KMS-11 (cell line): ENCODE results near the gene RAI14.

ENCODE experiments used
- H2AFZ ChIP-seq: fragments of 200-600 bp; sonication (generic); 2 replicates; pipeline ENCODE4 v1.6.1; 2016; ENCODE audit warnings: antibody characterized with exemption, mixed run types, low read depth
- H3K27ac ChIP-seq: fragments of 200-600 bp; sonication (generic); 2 replicates; pipeline ENCODE4 v1.6.1; 2016; ENCODE audit warnings: mild to moderate bottlenecking, mixed run types
- H3K27me3 ChIP-seq: fragments of 200-600 bp; sonication (generic); 2 replicates; pipeline ENCODE4 v1.6.1; 2017; ENCODE audit warnings: mild to moderate bottlenecking, low read depth, mixed run types, moderate library complexity; ENCODE audit not compliant: insufficient read depth
- H3K36me3 ChIP-seq: fragments of 200-600 bp; sonication (generic); 2 replicates; pipeline ENCODE4 v1.6.1; 2017; ENCODE audit warnings: mild to moderate bottlenecking, mixed run types; ENCODE audit not compliant: insufficient read depth
- H3K4me1 ChIP-seq: fragments of 200-600 bp; sonication (generic); 2 replicates; pipeline ENCODE4 v1.6.1; 2016; ENCODE audit warnings: mild to moderate bottlenecking, low read depth, mixed run types; ENCODE audit not compliant: poor library complexity, severe bottlenecking
- H3K4me2 ChIP-seq: fragments of 200-600 bp; sonication (generic); 2 replicates; pipeline ENCODE4 v1.7.0; 2016; ENCODE audit warnings: mild to moderate bottlenecking, mixed run types
- H3K4me3 ChIP-seq: fragments of 200-600 bp; sonication (generic); IDR thresholded peaks from 2 replicates; pipeline ENCODE4 v1.6.1; 2017; ENCODE audit warnings: low read depth, low read length, mixed read lengths; ENCODE audit not compliant: insufficient read depth
- H3K79me2 ChIP-seq: fragments of 200-600 bp; sonication (generic); 2 replicates; pipeline ENCODE4 v1.6.1; 2016; ENCODE audit warnings: low read depth, mixed run types; ENCODE audit not compliant: insufficient read depth
- H3K9ac ChIP-seq: fragments of 200-600 bp; sonication (generic); 2 replicates; pipeline ENCODE4 v1.6.1; 2016; ENCODE audit warnings: mild to moderate bottlenecking, mixed run types
- H4K20me1 ChIP-seq: fragments of 200-600 bp; sonication (generic); 2 replicates; pipeline ENCODE4 v1.6.1; 2016; ENCODE audit warnings: mild to moderate bottlenecking, mixed run types; ENCODE audit not compliant: insufficient read depth
- TF ChIP-seq, protein P1 (sequence below): fragments of 200-600 bp; sonication (generic); conservative IDR thresholded peaks from 2 replicates; pipeline ENCODE4 v1.6.1; 2017; ENCODE audit warnings: low read depth, mild to moderate bottlenecking, antibody characterized with exemption, low read length, moderate library complexity, mixed read lengths

RAI14 gene

DNA sequence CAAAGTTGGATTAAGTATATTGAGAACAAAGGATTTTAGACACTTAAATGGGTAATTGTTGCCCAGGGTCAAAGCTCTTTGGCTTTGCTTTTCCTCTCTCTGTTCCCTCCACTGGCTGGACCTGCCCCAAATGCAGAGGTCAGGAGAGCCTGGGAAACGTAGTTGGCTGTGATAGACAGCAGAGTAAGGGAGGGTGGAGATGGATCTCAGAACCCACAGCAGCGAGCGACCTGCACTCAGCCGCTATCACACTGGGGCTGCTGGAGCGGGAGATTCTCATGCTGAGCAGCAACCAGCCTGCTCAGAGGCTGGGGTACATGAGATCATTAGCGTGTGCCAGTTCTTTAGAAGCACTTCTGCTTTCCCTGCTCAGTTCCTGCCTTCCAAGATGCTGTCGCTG lies 111.1 kb downstream of the RAI14 start:
- Histone ChIP-seq H2AFZ (no peak overlapping the region), H3K27ac (no peak overlapping the region), H3K9ac (no peak overlapping the region), H3K79me2 (no peaks in the 10 kb centered on the region), H3K36me3 (no peaks in the 10 kb centered on the region), H4K20me1 (no peaks in the 10 kb centered on the region), H3K27me3 (no peaks in the 10 kb centered on the region), H3K4me3 (no peak overlapping the region), H3K4me2 (no peak overlapping the region), H3K4me1 (no peaks in the 10 kb centered on the region)
- TF ChIP-seq, protein P1, sequence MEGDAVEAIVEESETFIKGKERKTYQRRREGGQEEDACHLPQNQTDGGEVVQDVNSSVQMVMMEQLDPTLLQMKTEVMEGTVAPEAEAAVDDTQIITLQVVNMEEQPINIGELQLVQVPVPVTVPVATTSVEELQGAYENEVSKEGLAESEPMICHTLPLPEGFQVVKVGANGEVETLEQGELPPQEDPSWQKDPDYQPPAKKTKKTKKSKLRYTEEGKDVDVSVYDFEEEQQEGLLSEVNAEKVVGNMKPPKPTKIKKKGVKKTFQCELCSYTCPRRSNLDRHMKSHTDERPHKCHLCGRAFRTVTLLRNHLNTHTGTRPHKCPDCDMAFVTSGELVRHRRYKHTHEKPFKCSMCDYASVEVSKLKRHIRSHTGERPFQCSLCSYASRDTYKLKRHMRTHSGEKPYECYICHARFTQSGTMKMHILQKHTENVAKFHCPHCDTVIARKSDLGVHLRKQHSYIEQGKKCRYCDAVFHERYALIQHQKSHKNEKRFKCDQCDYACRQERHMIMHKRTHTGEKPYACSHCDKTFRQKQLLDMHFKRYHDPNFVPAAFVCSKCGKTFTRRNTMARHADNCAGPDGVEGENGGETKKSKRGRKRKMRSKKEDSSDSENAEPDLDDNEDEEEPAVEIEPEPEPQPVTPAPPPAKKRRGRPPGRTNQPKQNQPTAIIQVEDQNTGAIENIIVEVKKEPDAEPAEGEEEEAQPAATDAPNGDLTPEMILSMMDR: no peak

DNA sequence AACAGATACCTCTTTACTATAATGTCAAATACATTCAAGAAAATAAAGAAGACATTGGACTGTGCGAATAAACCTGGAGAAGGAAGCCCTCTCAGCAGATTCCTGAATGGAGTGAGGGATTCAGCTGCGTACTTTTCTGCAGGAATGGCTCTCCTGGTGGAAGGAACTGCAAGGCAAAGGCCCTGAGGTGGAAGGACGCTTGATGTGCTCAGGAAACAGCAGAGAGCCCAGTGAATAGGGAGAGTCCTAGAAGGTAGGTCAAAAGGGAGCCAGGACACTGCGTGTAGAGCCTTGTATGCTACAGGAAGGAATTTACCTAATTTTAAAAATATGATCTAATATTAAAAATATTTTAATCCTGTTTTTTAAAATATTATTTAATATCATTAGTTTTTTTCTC lies 114.4 kb downstream of the RAI14 start:
- Histone ChIP-seq H3K27me3 (no peaks in the 10 kb centered on the region), H2AFZ (no peak overlapping the region), H3K27ac (no peak overlapping the region), H3K79me2 (no peaks in the 10 kb centered on the region), H3K36me3 (no peaks in the 10 kb centered on the region), H3K4me3 (no peak overlapping the region), H3K4me1 (no peaks in the 10 kb centered on the region), H4K20me1 (no peaks in the 10 kb centered on the region), H3K9ac (no peak overlapping the region), H3K4me2 (no peak overlapping the region)
- TF ChIP-seq, protein P1: no peak

- Histone ChIP-seq H3K79me2 (no peaks in the 10 kb centered on the region), H3K9ac (no peak overlapping the region), H4K20me1 (no peaks in the 10 kb centered on the region), H3K4me1 (no peaks in the 10 kb centered on the region), H3K4me3 (no peak overlapping the region), H2AFZ (no peak overlapping the region), H3K27me3 (no peaks in the 10 kb centered on the region), H3K4me2 (no peak overlapping the region), H3K36me3 (no peaks in the 10 kb centered on the region), H3K27ac (no peak overlapping the region)
- TF ChIP-seq, protein P1: no peak
These were observed 114.9 kb downstream of the RAI14 start for GRCh38 chr5:34771076-34771475.

GRCh38 chr5:34772267-34773098 lies 116.4 kb downstream of the RAI14 start:
- no peaks in the 10 kb centered on the region for H3K27me3 ChIP-seq
- H3K4me3 ChIP-seq: no peak overlapping the region
- no peaks in the 10 kb centered on the region for H4K20me1 ChIP-seq
- TF ChIP-seq, protein P1: no peak
- H3K9ac ChIP-seq: no peak overlapping the region
- H3K36me3 ChIP-seq: no peaks in the 10 kb centered on the region
- no peaks in the 10 kb centered on the region for H3K79me2 ChIP-seq
- H2AFZ ChIP-seq: no peak overlapping the region
- H3K4me2 ChIP-seq: no peak overlapping the region
- no peak overlapping the region for H3K27ac ChIP-seq
- H3K4me1 ChIP-seq: no peaks in the 10 kb centered on the region
